K562 (cell line): ENCODE measurements around the gene ZNF644. TPM values are rescaled to one million over a fixed set of nuclear protein-coding genes. Genes with fewer than 3 reads are reported as not detected.
A peak's percentile ranks its signal among the peaks of the same experiment; 100 is the strongest.

ENCODE experiments used
- ATAC-seq: fragments of 200-7000 bp; cut with Tn5 transposase; 3 replicates; pipeline ENCODE4 v1.9.1; 2020; ENCODE audit warnings: moderate library complexity
- BruUV-seq: library from RNA; stranded (reverse); fragments of 400-500 nt; replicated peaks from 2 replicates; lab custom pipeline; 2021; lab: Mats Ljungman, UMichigan
- CTCF ChIA-PET: fragments of 300-600 bp; formaldehyde crosslinking; extraction: SDS; loops from one replicate; lab custom pipeline; 2021; ENCODE audit warnings: low intra/inter-chr PET ratio; lab: Yijun Ruan, JAX
- POLR2A ChIA-PET: fragments of 300-600, 350-650 bp; sonication (Branson Sonifier 250); formaldehyde crosslinking; extraction: SDS; loops from one replicate; lab custom pipeline; 2021; ENCODE audit warnings: antibody characterized with exemption, inconsistent platforms; lab: Yijun Ruan, JAX
- DNase-seq, 4 experiments: peaks; one replicate each; pipeline versions ENCODE4 v3.0.0 to v3.0.0-alpha.2; 2011 to 2018; ENCODE audit warnings: low spot score in 3 of 4, mixed read lengths in 3 of 4; ENCODE audit errors: extremely low read depth in 1 of 4
- FAIRE-seq: peaks from 2 replicates; lab custom pipeline; 2011; peaks lifted over from hg19 to GRCh38; lab: Jason Lieb, UNC
- H2AFZ ChIP-seq: 2 replicates; pipeline ENCODE4 v1.6.0; 2011; ENCODE audit warnings: low read depth, low read length, control low read depth, inconsistent platforms
- H3K27ac ChIP-seq: fragments of 200-600 bp; 3 replicates; pipeline ENCODE4 v1.8.0; 2011; ENCODE audit warnings: low read depth, mild to moderate bottlenecking, control low read depth, inconsistent platforms, low read length, moderate library complexity, mixed read lengths; ENCODE audit errors: extremely low read depth
- H3K27me3 ChIP-seq, 2 experiments: fragments of 300-600 bp in 1 of 2; 2 replicates in 1 of 2; 3 replicates in 1 of 2; pipeline versions ENCODE4 v1.6.0 to v1.8.0; 2011; ENCODE audit warnings: inconsistent platforms in 2 of 2, low read length in 2 of 2, mild to moderate bottlenecking in 1 of 2, mixed read lengths in 1 of 2, moderate library complexity in 1 of 2; ENCODE audit not compliant: control insufficient read depth in 2 of 2, insufficient read depth in 2 of 2
- H3K36me3 ChIP-seq: fragments of 300-600 bp; 3 replicates; pipeline ENCODE4 v1.8.0; 2011; ENCODE audit warnings: mild to moderate bottlenecking, low read length, inconsistent platforms; ENCODE audit not compliant: control insufficient read depth, insufficient read depth
- H3K4me1 ChIP-seq, 2 experiments: fragments of 200-600 bp in 1 of 2; replicated peaks in 1 of 2; 2 replicates in 1 of 2; 3 replicates in 1 of 2; pipeline versions ENCODE4 v1.5.1 to v1.8.0; 2011; ENCODE audit warnings: inconsistent platforms in 2 of 2, low read length in 2 of 2, mild to moderate bottlenecking in 1 of 2, mixed read lengths in 1 of 2, moderate library complexity in 1 of 2; ENCODE audit not compliant: control insufficient read depth in 2 of 2, insufficient read depth in 2 of 2
- H3K4me2 ChIP-seq: 2 replicates; pipeline ENCODE4 v1.6.1; 2011; ENCODE audit warnings: low read length, control low read depth, inconsistent platforms, mixed read lengths; ENCODE audit not compliant: insufficient read depth
- H3K4me3 ChIP-seq: fragments of 200-600 bp; sonication (generic), shearing (Covaris generic); 2 replicates; pipeline ENCODE4 v1.5.1; 2016; ENCODE audit warnings: control low read depth, inconsistent platforms
- H3K79me2 ChIP-seq: fragments of 200-600 bp; 3 replicates; pipeline ENCODE4 v1.8.0; 2011; ENCODE audit warnings: low read length, inconsistent platforms; ENCODE audit not compliant: control insufficient read depth, insufficient read depth
- H3K9ac ChIP-seq, 2 experiments: 2 replicates each; pipeline versions ENCODE4 v1.6.0 to v1.6.1; 2011; ENCODE audit warnings: low read depth in 2 of 2, low read length in 2 of 2, control low read depth in 1 of 2, inconsistent platforms in 1 of 2, mild to moderate bottlenecking in 1 of 2, mixed read lengths in 1 of 2; ENCODE audit not compliant: insufficient read depth in 1 of 2
- H3K9me1 ChIP-seq: one replicate; pipeline ENCODE4 v1.6.0; 2011; ENCODE audit warnings: inconsistent platforms, mild to moderate bottlenecking, low read length, moderate library complexity; ENCODE audit not compliant: control insufficient read depth, insufficient read depth
- H3K9me3 ChIP-seq: replicated peaks from 2 replicates; pipeline ENCODE4 v1.5.1; 2011; ENCODE audit warnings: low read depth, low read length, inconsistent platforms; ENCODE audit not compliant: control insufficient read depth, insufficient read depth
- H4K20me1 ChIP-seq: replicated peaks from 2 replicates; pipeline ENCODE4 v1.6.1; 2011; ENCODE audit warnings: low read length, inconsistent platforms, mixed read lengths; ENCODE audit not compliant: control insufficient read depth, insufficient read depth
- DNMT1 ChIP-seq: fragments of 450-650 bp; IDR thresholded peaks from 2 replicates; pipeline ENCODE4 v1.6.1; 2016; ENCODE audit warnings: antibody characterized with exemption, mild to moderate bottlenecking
- MEIS2 ChIP-seq: fragments of 450-650 bp; IDR thresholded peaks from 2 replicates; pipeline ENCODE4 v1.6.1; 2014; ENCODE audit warnings: mild to moderate bottlenecking; ENCODE audit not compliant: partially characterized antibody
- PBX2 ChIP-seq, 2 experiments: IDR thresholded peaks in 1 of 2; conservative IDR thresholded peaks in 1 of 2; 2 replicates each; pipeline ENCODE4 v1.6.1; 2016; ENCODE audit warnings: low read depth in 2 of 2, mild to moderate bottlenecking in 1 of 2, missing compliant biosample characterization in 1 of 2, missing genetic modification characterization in 1 of 2, moderate library complexity in 1 of 2
- ZNF316 ChIP-seq: fragments of 450-650 bp; IDR thresholded peaks from 2 replicates; pipeline ENCODE4 v1.6.1; 2016
- in situ Hi-C: fragments of 300-500 bp; cut with MboI; formaldehyde crosslinking; loops from 4 replicates; pipeline ENCODE4 v1.15.0; 2018; ENCODE audit warnings: inconsistent platforms, mixed read lengths
- intact Hi-C: fragments of 100-400 bp; cut with micrococcal nuclease; formaldehyde crosslinking; loops from 2 replicates; pipeline ENCODE4 v1.14.2; 2022
- polyA plus RNA-seq, 8 experiments: library from polyadenylated mRNA; depleted of rRNA in 4 of 8; stranded (reverse) in 5 of 8; unstranded in 3 of 8; fragments of >200 nt; fragmentation: Nextera tagmentation in 2 of 8; fragmentation: Illumina TruSeq in 1 of 8; extraction: Ambion mirVana in 2 of 8; extraction: Trizol in 1 of 8; gene quantifications; 2 replicates each; pipeline versions ENCODE4 v1.2.1 to v1.2.3, GENCODE V29; 2011 to 2014; ENCODE audit warnings: inconsistent platforms in 1 of 8, missing spikeins in 1 of 8
- total RNA-seq, 7 experiments: library from RNA; depleted of rRNA in 6 of 7; stranded (reverse); fragments of >200 nt in 6 of 7; fragmentation: Illumina TruSeq in 2 of 7; extraction: Trizol in 2 of 7; gene quantifications; 2 replicates each; pipeline versions ENCODE4 v1.2.1 to v1.2.3, GENCODE V29; 2011 to 2021; ENCODE audit warnings: low replicate concordance in 1 of 7

The ZNF644 gene
- total and polyA plus RNA-seq, 9 of the 15 experiments (the other 6 are each of a cell fraction or from before 2014, with no cell fraction given), result 25.3 to 71.4 (median 39.6) TPM

- 0 out of 2 replicates have a peak, but pooled peaks cover 6% of the 10 kb centered on the region for H4K20me1 ChIP-seq
- H2AFZ ChIP-seq, result no peak overlapping the region
- ATAC-seq (no peak), FAIRE-seq (no peak), DNase-seq (no peak)
- no peaks in the 10 kb centered on the region for H3K9me1 ChIP-seq
- POLR2A ChIA-PET, result no interaction called here
- H3K79me2 ChIP-seq, result peaks cover 85% of the 10 kb centered on the region
- H3K9ac ChIP-seq, result no peak overlapping the region
- H3K27me3 ChIP-seq, result no peaks in the 10 kb centered on the region
- H3K4me2 ChIP-seq, result no peak overlapping the region
- H3K4me3 ChIP-seq, result no peak overlapping the region
- H3K9me3 ChIP-seq, result 0 out of 2 replicates have a peak, but pooled peaks cover 3% of the 10 kb centered on the region
- TF ChIP-seq MEIS2 (peak; percentile 45), DNMT1 (no peak), PBX2 (CRISPR knock-in tag; IDR thresholded peaks at IDR 0.05; ENCODE audit: low read depth) (no peak), PBX2 (tag; conservative IDR thresholded peaks at IDR 0.05; ENCODE audit: low read depth) (peak; percentile 57), ZNF316 (0 out of 2 replicates have a peak, but pooled peaks have one; percentile 8)
- no peak overlapping the region for H3K27ac ChIP-seq
- intact Hi-C loops (no loop called here), in situ Hi-C loops (no loop called here)
- CTCF ChIA-PET, result no interaction called here
- no TSS peak for BruUV-seq
- no peaks in the 10 kb centered on the region; a peak in 3 of 5 replicates for H3K4me1 ChIP-seq
- H3K36me3 ChIP-seq, result peaks cover 4% of the 10 kb centered on the region; the same call in 1 of the 3 replicates
Measured at GRCh38 chr1:90995311-90995894, 26.4 kb downstream of the ZNF644 start.
